ENCODE results near the gene MAPK13. TPM values are rescaled to one million over a fixed set of nuclear protein-coding genes. Genes with fewer than 3 reads are reported as not detected.
"Not testable (repeated sequence)": the region's sequence is repeated elsewhere in the genome, so short reads cannot be mapped to it uniquely, and the experiment has no call there.

MAPK13 gene
- total RNA-seq, 5 donors from 2014 or later (not counting 1 experiment from before 2014, with no cell fraction given) = 38.2 to 45.6 (median 44.1) TPM

- POLR2A ChIA-PET; H3K27ac ChIP-seq (ENCODE audit: low read length): not testable (repeated sequence)
Measured at GRCh38 chr6:36124346-36124745, 6.0 kb upstream of the MAPK13 start.

GRCh38 chr6:36124881-36125280, 5.4 kb upstream of the MAPK13 start:
- no peaks in the 10 kb centered on the region for H3K9me3 Mint-ChIP-seq
- Histone ChIP-seq H3K9me3 (no peaks in the 10 kb centered on the region), H3K27me3 (replicated peaks in 1 of 2; ENCODE audit: control insufficient read depth in 2 of 2, extremely low read depth in 1 of 2, insufficient read depth in 2 of 2, low read length in 1 of 2) (no peaks in the 10 kb centered on the region), H3K4me1 (ENCODE audit: control insufficient read depth in 1 of 2, extremely low read depth in 1 of 2, insufficient read depth in 2 of 2, low read length in 2 of 2) (peaks cover 29 to 83% of the 10 kb centered on the region in 2 experiments), H3K36me3 (ENCODE audit: control insufficient read depth in 2 of 2, extremely low read depth in 1 of 2, insufficient read depth in 1 of 2, low read length in 1 of 2) (no peaks in the 10 kb centered on the region), H3K27ac (ENCODE audit: low read length) (no peak overlapping the region), H3K4me3 (ENCODE audit: control insufficient read depth in 1 of 2, extremely low read depth in 1 of 2, low read length in 1 of 2) (no peak overlapping the region)
- no peaks in the 10 kb centered on the region for H3K27me3 Mint-ChIP-seq
- no peaks in the 10 kb centered on the region for H3K36me3 Mint-ChIP-seq
- H3K4me3 Mint-ChIP-seq = no peak overlapping the region
- peak overlapping the region; percentile 43 to 74 for H3K27ac Mint-ChIP-seq
- ATAC-seq (replicated peaks in 1 of 4) (no peak), DNase-seq (no peak)
- H3K4me1 Mint-ChIP-seq = peaks cover 70 to 88% (median 74%) of the 10 kb centered on the region in 3 donors
- CTCF ChIA-PET = interaction anchor here in 1 of 2 donors (0.7 kb wide), 1 partner anchor 383 kb away, joined by 5 read pairs; no protein-coding TSS in a partner anchor
- WGBS (ENCODE audit: insufficient coverage) = 100% methylated on average over 2 of the region's 3 CpGs
- POLR2A ChIA-PET = no interaction called here

More at GRCh38 chr6:36124346-36124745, 6.0 kb upstream of the MAPK13 start:
- H3K36me3 ChIP-seq (ENCODE audit: control insufficient read depth in 2 of 2, extremely low read depth in 1 of 2, insufficient read depth in 1 of 2, low read length in 1 of 2); H3K27me3 Mint-ChIP-seq; H3K36me3 Mint-ChIP-seq; H3K27me3 ChIP-seq (replicated peaks in 1 of 2; ENCODE audit: control insufficient read depth in 2 of 2, extremely low read depth in 1 of 2, insufficient read depth in 2 of 2, low read length in 1 of 2); H3K9me3 Mint-ChIP-seq; DNase-seq; H3K4me3 ChIP-seq (ENCODE audit: control insufficient read depth in 1 of 2, extremely low read depth in 1 of 2, low read length in 1 of 2); ATAC-seq (replicated peaks in 1 of 4); H3K9me3 ChIP-seq: not testable (repeated sequence)
- CTCF ChIA-PET = interaction anchor here in 1 of 2 donors (0.6 to 1.9 kb wide), 4 partner anchors 24 to 97 kb away, joined by 3 to 16 read pairs (median 4); partner anchors contain the start of gene MAPK14
- H3K4me3 Mint-ChIP-seq = peak overlapping the region in 1 of 3 donors; percentile 82
- WGBS (ENCODE audit: insufficient coverage) = 100% methylated on average over 3 of the region's 8 CpGs
- H3K4me1 Mint-ChIP-seq = peaks cover 70 to 90% (median 76%) of the 10 kb centered on the region in 3 donors
- H3K4me1 ChIP-seq (ENCODE audit: control insufficient read depth in 1 of 2, extremely low read depth in 1 of 2, insufficient read depth in 2 of 2, low read length in 2 of 2) = peaks cover 32 to 83% of the 10 kb centered on the region in 2 experiments
- peak overlapping the region; percentile 55 to 86 for H3K27ac Mint-ChIP-seq

- Histone ChIP-seq H3K36me3 (ENCODE audit: control insufficient read depth in 2 of 2, extremely low read depth in 1 of 2, insufficient read depth in 1 of 2, low read length in 1 of 2) (no peaks in the 10 kb centered on the region), H3K4me1 (ENCODE audit: control insufficient read depth in 1 of 2, extremely low read depth in 1 of 2, insufficient read depth in 2 of 2, low read length in 2 of 2) (peaks cover 25 to 78% of the 10 kb centered on the region in 2 experiments), H3K27ac (ENCODE audit: low read length) (no peak overlapping the region), H3K9me3 (no peaks in the 10 kb centered on the region), H3K27me3 (replicated peaks in 1 of 2; ENCODE audit: control insufficient read depth in 2 of 2, extremely low read depth in 1 of 2, insufficient read depth in 2 of 2, low read length in 1 of 2) (no peaks in the 10 kb centered on the region), H3K4me3 (ENCODE audit: control insufficient read depth in 1 of 2, extremely low read depth in 1 of 2, low read length in 1 of 2) (no peak overlapping the region)
- Mint-ChIP-seq H3K9me3 (no peaks in the 10 kb centered on the region), H3K36me3 (no peaks in the 10 kb centered on the region), H3K27me3 (no peaks in the 10 kb centered on the region), H3K4me3 (no peak overlapping the region), H3K4me1 (peaks cover 65 to 82% (median 68%) of the 10 kb centered on the region in 3 donors), H3K27ac (peak overlapping the region; percentile 75 to 78)
- no peak for DNase-seq
- ATAC-seq (replicated peaks in 1 of 4) = no peak
- ChIA-PET POLR2A (no interaction called here), CTCF (no interaction called here)
- 94% methylated on average over 7 of the region's 8 CpGs for WGBS (ENCODE audit: insufficient coverage)
Measured at GRCh38 chr6:36125575-36125974, 4.7 kb upstream of the MAPK13 start.

- peaks cover 25 to 78% of the 10 kb centered on the region in 2 experiments for H3K4me1 ChIP-seq (ENCODE audit: control insufficient read depth in 1 of 2, extremely low read depth in 1 of 2, insufficient read depth in 2 of 2, low read length in 2 of 2)
Measured at GRCh38 chr6:36126121-36126520, 4.2 kb upstream of the MAPK13 start.

GRCh38 chr6:36126553-36127458, 3.5 kb upstream of the MAPK13 start:
- peaks cover 20 to 78% of the 10 kb centered on the region in 2 experiments for H3K4me1 ChIP-seq (ENCODE audit: control insufficient read depth in 1 of 2, extremely low read depth in 1 of 2, insufficient read depth in 2 of 2, low read length in 2 of 2)
- no peak for ATAC-seq (replicated peaks in 1 of 4)
- 48% methylated on average over 2 of the region's 10 CpGs for whole genome bisulfite sequencing (ENCODE audit: insufficient coverage)
- ChIA-PET POLR2A (interaction anchor here (0.5 to 0.6 kb wide), 2 partner anchors 70 to 1220 kb away, joined by 3 to 4 read pairs; no protein-coding TSS in a partner anchor), CTCF (interaction anchor here in 1 of 2 donors (0.6 kb wide), 1 partner anchor 369 kb away, joined by 3 read pairs; no protein-coding TSS in a partner anchor)
- Mint-ChIP-seq H3K4me1 (peaks cover 59 to 80% (median 65%) of the 10 kb centered on the region in 3 donors), H3K9me3 (no peaks in the 10 kb centered on the region), H3K27me3 (no peaks in the 10 kb centered on the region), H3K27ac (peak overlapping the region; percentile 77 to 78), H3K4me3 (peak overlapping the region in 1 of 3 donors; percentile 15), H3K36me3 (no peaks in the 10 kb centered on the region)
- H3K27me3 ChIP-seq (replicated peaks in 1 of 2; ENCODE audit: control insufficient read depth in 2 of 2, extremely low read depth in 1 of 2, insufficient read depth in 2 of 2, low read length in 1 of 2) = no peaks in the 10 kb centered on the region
- H3K27ac ChIP-seq (ENCODE audit: low read length) = no peak overlapping the region
- H3K9me3 ChIP-seq = no peaks in the 10 kb centered on the region
- H3K4me3 ChIP-seq (ENCODE audit: control insufficient read depth in 1 of 2, extremely low read depth in 1 of 2, low read length in 1 of 2) = no peak overlapping the region
- no peaks in the 10 kb centered on the region for H3K36me3 ChIP-seq (ENCODE audit: control insufficient read depth in 2 of 2, extremely low read depth in 1 of 2, insufficient read depth in 1 of 2, low read length in 1 of 2)
- DNase-seq = no peak

More at GRCh38 chr6:36126121-36126520, 4.2 kb upstream of the MAPK13 start:
- H3K9me3 ChIP-seq = no peaks in the 10 kb centered on the region
- no peak overlapping the region for H3K27ac ChIP-seq (ENCODE audit: low read length)
- Mint-ChIP-seq H3K4me1 (peaks cover 64 to 81% (median 66%) of the 10 kb centered on the region in 3 donors), H3K27me3 (no peaks in the 10 kb centered on the region), H3K36me3 (no peaks in the 10 kb centered on the region), H3K4me3 (peak overlapping the region in 1 of 3 donors; percentile 15), H3K9me3 (no peaks in the 10 kb centered on the region), H3K27ac (peak overlapping the region; percentile 75 to 78)
- ChIA-PET CTCF (no interaction called here), POLR2A (interaction anchor here (0.5 to 0.6 kb wide), 2 partner anchors 71 to 1220 kb away, joined by 3 to 4 read pairs; no protein-coding TSS in a partner anchor)
- ATAC-seq (replicated peaks in 1 of 4) (no peak), DNase-seq (no peak)
- H3K27me3 ChIP-seq (replicated peaks in 1 of 2; ENCODE audit: control insufficient read depth in 2 of 2, extremely low read depth in 1 of 2, insufficient read depth in 2 of 2, low read length in 1 of 2) = no peaks in the 10 kb centered on the region
- no CpG with 5 or more reads among the region's 2 CpGs for WGBS (ENCODE audit: insufficient coverage)
- no peaks in the 10 kb centered on the region for H3K36me3 ChIP-seq (ENCODE audit: control insufficient read depth in 2 of 2, extremely low read depth in 1 of 2, insufficient read depth in 1 of 2, low read length in 1 of 2)
- H3K4me3 ChIP-seq (ENCODE audit: control insufficient read depth in 1 of 2, extremely low read depth in 1 of 2, low read length in 1 of 2) = no peak overlapping the region

DNA sequence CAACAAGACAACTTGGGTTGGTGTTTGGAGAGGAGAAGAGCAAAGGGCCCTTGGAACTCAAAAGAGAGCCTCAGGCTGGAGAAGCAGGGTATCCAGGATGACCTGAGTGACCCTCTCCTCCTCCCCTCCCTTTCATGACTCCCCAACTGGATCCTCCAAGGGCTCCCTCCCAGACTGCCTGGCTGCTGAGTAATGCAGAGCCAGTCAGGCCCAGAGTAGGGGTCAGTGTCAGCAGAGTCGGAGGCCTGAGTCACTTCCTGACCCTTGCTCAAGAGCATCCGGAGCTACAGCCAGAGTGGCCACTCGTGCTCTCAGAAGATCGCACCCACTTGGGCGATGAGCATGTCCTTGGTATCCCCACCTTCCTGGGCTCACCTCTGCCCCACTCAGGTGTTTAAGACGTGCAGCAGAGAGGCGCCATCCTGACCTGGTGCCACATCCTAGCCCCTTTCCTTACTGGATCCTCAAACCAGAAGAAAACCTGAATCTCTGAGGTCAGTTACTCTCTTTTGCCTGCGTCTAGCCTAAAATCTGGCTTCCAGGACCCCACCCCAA, 2.8 kb upstream of the MAPK13 start:
- ChIA-PET POLR2A (no interaction called here), CTCF (no interaction called here)
- DNase-seq = peak in 1 of 35 experiments; percentile 45
- WGBS (ENCODE audit: insufficient coverage) = 94% methylated on average over 8 of the region's 8 CpGs
- peaks cover 59 to 80% (median 65%) of the 10 kb centered on the region in 3 donors for H3K4me1 Mint-ChIP-seq
- H3K9me3 Mint-ChIP-seq = no peaks in the 10 kb centered on the region
- no peak overlapping the region for H3K4me3 ChIP-seq (ENCODE audit: control insufficient read depth in 1 of 2, extremely low read depth in 1 of 2, low read length in 1 of 2)
- no peak for ATAC-seq (replicated peaks in 1 of 4)
- H3K4me1 ChIP-seq (ENCODE audit: control insufficient read depth in 1 of 2, extremely low read depth in 1 of 2, insufficient read depth in 2 of 2, low read length in 2 of 2) = peaks cover 21 to 78% of the 10 kb centered on the region in 2 experiments
- H3K27me3 ChIP-seq (replicated peaks in 1 of 2; ENCODE audit: control insufficient read depth in 2 of 2, extremely low read depth in 1 of 2, insufficient read depth in 2 of 2, low read length in 1 of 2) = no peaks in the 10 kb centered on the region
- no peak overlapping the region for H3K27ac ChIP-seq (ENCODE audit: low read length)
- no peaks in the 10 kb centered on the region for H3K9me3 ChIP-seq
- no peak overlapping the region for H3K4me3 Mint-ChIP-seq
- no peaks in the 10 kb centered on the region for H3K27me3 Mint-ChIP-seq
- no peaks in the 10 kb centered on the region for H3K36me3 ChIP-seq (ENCODE audit: control insufficient read depth in 2 of 2, extremely low read depth in 1 of 2, insufficient read depth in 1 of 2, low read length in 1 of 2)
- H3K36me3 Mint-ChIP-seq = no peaks in the 10 kb centered on the region
- H3K27ac Mint-ChIP-seq = peak overlapping the region in 1 of 2 donors; percentile 77

All from T-cell (primary cell).